Vagina (tissue), 2 donors: Measurements from ENCODE around the gene LZTR1. TPM values are rescaled to one million over a fixed set of nuclear protein-coding genes. Genes with fewer than 3 reads are reported as not detected.
A peak's percentile ranks its signal among the peaks of the same experiment; 100 is the strongest.

Source experiments
- DNase-seq, 2 donors: peaks; one replicate each; pipeline ENCODE4 v3.0.0-alpha.2; 2017; ENCODE audit errors: extremely low spot score in 2 of 2
- H3K27ac ChIP-seq: fragments of 200-600 bp; sonication (generic); one replicate; pipeline ENCODE4 v1.5.1; 2019
- H3K27me3 ChIP-seq: fragments of 200-600 bp; sonication (generic); one replicate; pipeline ENCODE4 v1.5.1; 2019
- H3K36me3 ChIP-seq, 2 donors: fragments of 200-600 bp; sonication (generic); one replicate each; pipeline ENCODE4 v1.5.1; 2017 to 2019
- H3K4me1 ChIP-seq: fragments of 200-600 bp; sonication (generic); one replicate; pipeline ENCODE4 v1.5.1; 2019
- H3K4me3 ChIP-seq, 2 donors: fragments of 200-600 bp; sonication (generic); 1 replicate in 1 of 2; 2 replicates in 1 of 2; pipeline ENCODE4 v1.5.1; 2016 to 2019
- H3K9me3 ChIP-seq: fragments of 200-600 bp; sonication (generic); one replicate; pipeline ENCODE4 v1.5.1; 2019
- POLR2A ChIP-seq, 2 donors: fragments of 450-650 bp; IDR thresholded peaks; one replicate each; pipeline ENCODE4 v1.6.1; 2017; ENCODE audit warnings: antibody characterized with exemption in 2 of 2, mild to moderate bottlenecking in 2 of 2, moderate library complexity in 2 of 2
- POLR2AphosphoS5 ChIP-seq, 2 donors: sonication (generic); formaldehyde crosslinking; IDR thresholded peaks; one replicate each; pipeline ENCODE4 v1.9.0; 2017; ENCODE audit warnings: antibody characterized with exemption in 2 of 2, mild to moderate bottlenecking in 2 of 2, low read depth in 1 of 2; ENCODE audit not compliant: insufficient read depth in 1 of 2
- intact Hi-C: fragments of 100-400 bp; cut with DNase I; formaldehyde crosslinking; loops from one replicate; pipeline ENCODE4 v1.15.1; 2023
- total RNA-seq: library from RNA; depleted of rRNA; stranded (reverse); fragments of >200 nt; gene quantifications from one replicate; pipeline ENCODE4 v1.2.3, GENCODE V29; 2016
- TF ChIP-seq, protein P1 (sequence below), 3 experiments: fragments of 450-650 bp in 2 of 3; fragments of 200-600 bp in 1 of 3; sonication (generic) in 1 of 3; IDR thresholded peaks; one replicate each; pipeline ENCODE4 v1.5.1; 2017 to 2019; ENCODE audit warnings: antibody characterized with exemption in 3 of 3, mild to moderate bottlenecking in 2 of 3, moderate library complexity in 2 of 3

Gene LZTR1
- total RNA-seq, 1 donor from 2014 or later, result 61.9 TPM

DNA sequence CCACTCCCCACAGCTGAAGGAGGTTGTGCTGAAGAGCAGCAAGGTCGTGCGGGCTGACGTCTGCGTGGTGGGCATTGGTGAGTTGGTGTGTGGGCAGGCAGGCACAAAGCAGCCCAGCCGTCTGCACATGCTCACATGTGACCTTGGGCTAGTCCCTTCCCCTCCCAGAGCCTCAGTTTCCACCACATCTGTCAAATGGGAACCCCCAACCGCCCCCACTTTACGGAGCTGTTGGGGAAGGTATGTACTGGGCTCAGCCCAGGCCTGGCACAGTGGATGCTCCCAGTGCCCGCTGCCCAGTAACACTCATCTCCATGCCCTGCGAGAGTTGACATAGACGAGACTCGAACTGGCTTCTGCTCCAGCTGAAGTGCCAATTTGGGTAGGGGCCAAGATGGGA lies 5.1 kb upstream of the LZTR1 start:
- intact Hi-C loops, result no loop called here
- H3K9me3 ChIP-seq, result peaks cover 5% of the 10 kb centered on the region
- no peak overlapping the region for H3K4me3 ChIP-seq
- no peaks in the 10 kb centered on the region for H3K27me3 ChIP-seq
- no peaks in the 10 kb centered on the region for H3K36me3 ChIP-seq
- peaks cover 25% of the 10 kb centered on the region for H3K4me1 ChIP-seq
- TF ChIP-seq POLR2AphosphoS5 (IDR thresholded peaks at IDR 0.05; ENCODE audit: insufficient read depth in 1 of 2, low read depth in 1 of 2), result no peak
- TF ChIP-seq, protein P1, sequence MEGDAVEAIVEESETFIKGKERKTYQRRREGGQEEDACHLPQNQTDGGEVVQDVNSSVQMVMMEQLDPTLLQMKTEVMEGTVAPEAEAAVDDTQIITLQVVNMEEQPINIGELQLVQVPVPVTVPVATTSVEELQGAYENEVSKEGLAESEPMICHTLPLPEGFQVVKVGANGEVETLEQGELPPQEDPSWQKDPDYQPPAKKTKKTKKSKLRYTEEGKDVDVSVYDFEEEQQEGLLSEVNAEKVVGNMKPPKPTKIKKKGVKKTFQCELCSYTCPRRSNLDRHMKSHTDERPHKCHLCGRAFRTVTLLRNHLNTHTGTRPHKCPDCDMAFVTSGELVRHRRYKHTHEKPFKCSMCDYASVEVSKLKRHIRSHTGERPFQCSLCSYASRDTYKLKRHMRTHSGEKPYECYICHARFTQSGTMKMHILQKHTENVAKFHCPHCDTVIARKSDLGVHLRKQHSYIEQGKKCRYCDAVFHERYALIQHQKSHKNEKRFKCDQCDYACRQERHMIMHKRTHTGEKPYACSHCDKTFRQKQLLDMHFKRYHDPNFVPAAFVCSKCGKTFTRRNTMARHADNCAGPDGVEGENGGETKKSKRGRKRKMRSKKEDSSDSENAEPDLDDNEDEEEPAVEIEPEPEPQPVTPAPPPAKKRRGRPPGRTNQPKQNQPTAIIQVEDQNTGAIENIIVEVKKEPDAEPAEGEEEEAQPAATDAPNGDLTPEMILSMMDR (IDR thresholded peaks at IDR 0.05), result no peak
- TF ChIP-seq POLR2A (IDR thresholded peaks at IDR 0.05), result no peak
- no peak for DNase-seq
- H3K27ac ChIP-seq, result no peak overlapping the region

DNA sequence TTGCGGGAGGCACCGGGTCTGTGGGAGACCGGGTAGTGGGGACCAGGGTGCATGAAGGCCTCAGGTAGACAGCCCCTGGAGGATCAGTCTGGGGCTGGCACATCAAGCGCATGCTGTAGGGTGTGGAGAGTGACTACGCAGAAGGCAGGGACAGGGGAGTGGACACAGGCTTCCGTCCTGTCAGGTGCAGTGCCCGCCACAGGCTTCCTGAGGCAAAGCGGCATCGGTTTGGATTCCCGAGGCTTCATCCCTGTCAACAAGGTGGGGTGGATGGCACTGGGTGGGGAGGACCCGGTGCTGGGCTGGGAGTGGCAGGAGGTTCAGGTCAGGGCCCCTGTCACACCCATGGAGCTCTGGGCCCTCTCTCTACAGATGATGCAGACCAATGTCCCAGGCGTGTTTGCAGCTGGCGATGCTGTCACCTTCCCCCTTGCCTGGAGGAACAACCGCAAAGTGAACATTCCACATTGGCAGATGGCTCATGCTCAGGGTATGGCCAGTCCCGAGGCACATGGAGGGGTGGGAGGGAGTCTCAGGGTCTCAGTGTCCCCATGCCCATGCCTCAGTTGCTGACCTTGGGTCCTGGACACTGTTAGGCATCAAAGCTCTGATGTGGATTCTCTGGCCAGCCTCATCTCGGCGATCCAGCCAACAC lies 4.5 kb upstream of the LZTR1 start:
- H3K4me1 ChIP-seq, result peaks cover 25% of the 10 kb centered on the region
- TF ChIP-seq POLR2AphosphoS5 (IDR thresholded peaks at IDR 0.05; ENCODE audit: insufficient read depth in 1 of 2, low read depth in 1 of 2), result no peak
- TF ChIP-seq, protein P1 (IDR thresholded peaks at IDR 0.05), result no peak
- TF ChIP-seq POLR2A (IDR thresholded peaks at IDR 0.05), result no peak
- H3K9me3 ChIP-seq, result peaks cover 5% of the 10 kb centered on the region
- intact Hi-C loops, result no loop called here
- H3K27ac ChIP-seq, result no peak overlapping the region
- H3K36me3 ChIP-seq, result no peaks in the 10 kb centered on the region
- H3K27me3 ChIP-seq, result no peaks in the 10 kb centered on the region
- no peak for DNase-seq
- no peak overlapping the region for H3K4me3 ChIP-seq

DNA sequence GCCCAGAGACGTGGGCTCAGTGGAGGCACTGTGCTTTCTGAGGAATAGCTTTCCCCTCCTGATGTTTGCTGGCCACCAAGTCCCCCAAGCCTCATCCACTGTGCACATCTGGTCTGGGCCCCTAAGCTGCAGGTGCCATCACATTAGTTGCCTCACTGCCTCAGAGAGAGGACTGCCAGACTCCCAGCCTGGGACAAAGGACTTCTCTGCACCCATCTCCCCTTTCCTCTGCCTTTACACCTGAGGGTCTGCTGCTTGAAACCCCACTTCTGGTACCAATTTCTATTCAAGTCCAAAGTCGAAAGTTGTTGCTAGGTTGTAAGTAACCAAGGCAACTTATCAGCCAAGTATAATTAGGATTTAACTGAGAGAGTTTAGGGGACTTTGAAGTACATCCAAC lies 3.7 kb upstream of the LZTR1 start:
- TF ChIP-seq POLR2AphosphoS5 (IDR thresholded peaks at IDR 0.05; ENCODE audit: insufficient read depth in 1 of 2, low read depth in 1 of 2), result no peak
- TF ChIP-seq POLR2A (IDR thresholded peaks at IDR 0.05), result no peak
- TF ChIP-seq, protein P1 (IDR thresholded peaks at IDR 0.05), result no peak
- DNase-seq, result no peak
- peaks cover 5% of the 10 kb centered on the region for H3K9me3 ChIP-seq
- no peak overlapping the region for H3K27ac ChIP-seq
- no peaks in the 10 kb centered on the region for H3K27me3 ChIP-seq
- H3K4me3 ChIP-seq, result no peak overlapping the region
- intact Hi-C loops, result no loop called here
- no peaks in the 10 kb centered on the region for H3K36me3 ChIP-seq
- peaks cover 33% of the 10 kb centered on the region for H3K4me1 ChIP-seq

DNA sequence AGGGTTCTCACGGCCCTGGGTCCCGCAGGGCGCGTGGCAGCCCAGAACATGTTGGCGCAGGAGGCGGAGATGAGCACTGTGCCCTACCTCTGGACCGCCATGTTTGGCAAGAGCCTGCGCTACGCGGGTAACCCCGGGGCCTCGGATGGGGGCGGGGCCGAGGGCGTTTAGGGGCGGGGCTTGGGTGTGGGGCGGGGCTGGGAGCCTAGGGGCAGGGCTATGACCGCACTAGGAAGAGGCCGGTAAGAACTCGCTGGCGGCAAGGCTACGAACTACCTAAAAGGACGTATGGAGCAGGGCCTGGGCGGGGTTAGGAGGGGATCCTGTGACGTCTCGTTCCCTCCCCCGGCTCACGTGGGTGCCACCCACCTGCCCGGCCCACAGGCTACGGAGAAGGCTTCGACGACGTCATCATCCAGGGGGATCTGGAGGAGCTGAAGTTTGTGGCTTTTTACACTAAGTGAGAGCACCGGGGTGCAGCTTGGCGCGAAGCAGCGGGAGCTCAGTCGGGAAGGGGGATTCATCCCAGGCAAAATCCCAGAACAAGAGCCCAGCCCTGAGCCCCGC lies 2.8 kb upstream of the LZTR1 start:
- H3K4me1 ChIP-seq, result peaks cover 40% of the 10 kb centered on the region
- peak overlapping the region; percentile 28 to 43 for H3K4me3 ChIP-seq
- H3K36me3 ChIP-seq, result no peaks in the 10 kb centered on the region
- H3K27ac ChIP-seq, result no peak overlapping the region
- DNase-seq, result no peak
- intact Hi-C loops, result no loop called here
- no peaks in the 10 kb centered on the region for H3K27me3 ChIP-seq
- peaks cover 5% of the 10 kb centered on the region for H3K9me3 ChIP-seq
- TF ChIP-seq POLR2AphosphoS5 (IDR thresholded peaks at IDR 0.05; ENCODE audit: insufficient read depth in 1 of 2, low read depth in 1 of 2), result peak in 1 of 2 donors; percentile 52
- TF ChIP-seq, protein P1 (IDR thresholded peaks at IDR 0.05), result no peak
- TF ChIP-seq POLR2A (IDR thresholded peaks at IDR 0.05), result no peak

DNA sequence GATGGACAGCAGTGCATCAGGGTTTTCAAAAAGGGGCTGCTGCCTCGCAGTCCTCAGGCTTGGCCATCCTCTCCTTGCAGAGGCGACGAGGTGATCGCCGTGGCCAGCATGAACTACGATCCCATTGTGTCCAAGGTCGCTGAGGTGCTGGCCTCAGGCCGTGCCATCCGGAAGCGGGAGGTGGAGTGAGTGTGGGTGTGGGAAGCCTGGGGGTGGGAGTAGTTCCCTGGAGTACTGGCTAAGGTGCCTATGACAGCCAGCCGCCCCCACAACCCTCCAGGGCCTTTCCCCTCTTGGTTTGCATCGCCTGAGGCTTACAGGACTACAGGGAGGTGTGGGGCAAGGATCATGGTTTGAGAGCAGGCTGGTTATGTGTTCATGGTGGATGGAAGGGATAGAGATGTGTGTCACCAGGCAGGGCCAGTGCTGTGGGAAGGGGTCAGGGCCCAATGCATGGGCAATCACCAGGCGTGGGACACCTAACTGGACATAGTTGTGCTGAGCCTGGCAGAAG lies 2.1 kb upstream of the LZTR1 start:
- H3K27me3 ChIP-seq, result no peaks in the 10 kb centered on the region
- no peak for DNase-seq
- no peak overlapping the region for H3K27ac ChIP-seq
- peak overlapping the region; percentile 28 to 43 for H3K4me3 ChIP-seq
- H3K36me3 ChIP-seq, result no peaks in the 10 kb centered on the region
- H3K4me1 ChIP-seq, result peaks cover 40% of the 10 kb centered on the region
- peaks cover 5% of the 10 kb centered on the region for H3K9me3 ChIP-seq
- no peak for TF ChIP-seq POLR2AphosphoS5 (IDR thresholded peaks at IDR 0.05; ENCODE audit: insufficient read depth in 1 of 2, low read depth in 1 of 2)
- TF ChIP-seq, protein P1 (IDR thresholded peaks at IDR 0.05), result no peak
- intact Hi-C loops, result no loop called here
